ENCODE measurements around the gene MTIF3.

Gene MTIF3

GRCh38 chr13:27474751-27475268 lies 24.4 kb upstream of the MTIF3 start:
- no peak for DNase-seq (ENCODE audit: low read depth, low spot score)
- in situ Hi-C loops (cut with HindIII; ENCODE audit: low sequenced_read_pairs), result no loop called here
- no peak overlapping the region for H3K4me3 ChIP-seq (ENCODE audit: low read depth, low read length)
- TF ChIP-seq CTCF (IDR thresholded peaks at IDR 0.05; ENCODE audit: low read depth, low read length), result no peak

- in situ Hi-C loops (cut with HindIII; ENCODE audit: low sequenced_read_pairs), result no loop called here
- no peak for DNase-seq (ENCODE audit: low read depth, low spot score)
- H3K4me3 ChIP-seq (ENCODE audit: low read depth, low read length), result no peak overlapping the region
- no peak for TF ChIP-seq CTCF (IDR thresholded peaks at IDR 0.05; ENCODE audit: low read depth, low read length)
Measured at GRCh38 chr13:27472941-27473340, 22.6 kb upstream of the MTIF3 start.

GRCh38 chr13:27472441-27472840 lies 22.1 kb upstream of the MTIF3 start:
- no peak overlapping the region for H3K4me3 ChIP-seq (ENCODE audit: low read depth, low read length)
- DNase-seq (ENCODE audit: low read depth, low spot score), result no peak
- no peak for TF ChIP-seq CTCF (IDR thresholded peaks at IDR 0.05; ENCODE audit: low read depth, low read length)
- in situ Hi-C loops (cut with HindIII; ENCODE audit: low sequenced_read_pairs), result no loop called here

GRCh38 chr13:27470075-27470820 lies 19.9 kb upstream of the MTIF3 start:
- no peak for DNase-seq (ENCODE audit: low read depth, low spot score)
- TF ChIP-seq CTCF (IDR thresholded peaks at IDR 0.05; ENCODE audit: low read depth, low read length), result no peak
- H3K4me3 ChIP-seq (ENCODE audit: low read depth, low read length), result no peak overlapping the region
- in situ Hi-C loops (cut with HindIII; ENCODE audit: low sequenced_read_pairs), result no loop called here

- TF ChIP-seq CTCF (IDR thresholded peaks at IDR 0.05; ENCODE audit: low read depth, low read length), result no peak
- DNase-seq (ENCODE audit: low read depth, low spot score), result no peak
- in situ Hi-C loops (cut with HindIII; ENCODE audit: low sequenced_read_pairs), result no loop called here
- H3K4me3 ChIP-seq (ENCODE audit: low read depth, low read length), result no peak overlapping the region
Measured at GRCh38 chr13:27466513-27466912, 16.1 kb upstream of the MTIF3 start.

GRCh38 chr13:27465611-27466010 lies 15.2 kb upstream of the MTIF3 start:
- no peak for DNase-seq (ENCODE audit: low read depth, low spot score)
- no peak overlapping the region for H3K4me3 ChIP-seq (ENCODE audit: low read depth, low read length)
- no peak for TF ChIP-seq CTCF (IDR thresholded peaks at IDR 0.05; ENCODE audit: low read depth, low read length)
- in situ Hi-C loops (cut with HindIII; ENCODE audit: low sequenced_read_pairs), result no loop called here

Measured in astrocyte of the spinal cord (primary cell).